Fibroblast of mammary gland (primary cell): ENCODE data around the gene HIVEP3.

Experiments
- DNase-seq: peaks from one replicate; pipeline ENCODE4 v3.0.0-alpha.2; 2010; ENCODE audit warnings: low read depth
- H3K4me3 ChIP-seq: 2 replicates; pipeline ENCODE4 v1.5.1; 2011; ENCODE audit warnings: low read depth, mild to moderate bottlenecking, low read length, moderate library complexity; ENCODE audit not compliant: control insufficient read depth
- CTCF ChIP-seq: conservative IDR thresholded peaks from 2 replicates; pipeline ENCODE4 v1.5.1; 2011; ENCODE audit warnings: low read depth, low read length, inconsistent platforms; ENCODE audit not compliant: control insufficient read depth, insufficient read depth

HIVEP3 gene

GRCh38 chr1:41589395-41589794 lies 329.3 kb downstream of the HIVEP3 start:
- no peak for DNase-seq
- TF ChIP-seq CTCF = no peak
- H3K4me3 ChIP-seq = no peak overlapping the region

- H3K4me3 ChIP-seq = no peak overlapping the region
- no peak for DNase-seq
- no peak for TF ChIP-seq CTCF
Observed at GRCh38 chr1:41588334-41588875, 330.3 kb downstream of the HIVEP3 start.

- no peak for DNase-seq
- H3K4me3 ChIP-seq = no peak overlapping the region
- no peak for TF ChIP-seq CTCF
Observed at GRCh38 chr1:41587791-41588190, 330.9 kb downstream of the HIVEP3 start.

GRCh38 chr1:41586230-41586629 lies 332.5 kb downstream of the HIVEP3 start:
- no peak for DNase-seq
- H3K4me3 ChIP-seq = no peak overlapping the region
- no peak for TF ChIP-seq CTCF

GRCh38 chr1:41583658-41584547 lies 334.8 kb downstream of the HIVEP3 start:
- H3K4me3 ChIP-seq = no peak overlapping the region
- DNase-seq = no peak
- no peak for TF ChIP-seq CTCF

GRCh38 chr1:41582851-41583657 lies 335.7 kb downstream of the HIVEP3 start:
- no peak for TF ChIP-seq CTCF
- no peak overlapping the region for H3K4me3 ChIP-seq
- DNase-seq = no peak
